K562 (cell line): Measurements from ENCODE around the gene MYO9A. TPM values are rescaled to one million over a fixed set of nuclear protein-coding genes. Genes with fewer than 3 reads are reported as not detected.

Experiments used
- DACH1 ChIP-seq: fragments of 450-650 bp; IDR thresholded peaks from 2 replicates; pipeline ENCODE4 v1.6.1; 2018; ENCODE audit not compliant: partially characterized antibody
- E2F6 ChIP-seq, 2 experiments: IDR thresholded peaks; 2 replicates each; pipeline ENCODE4 v1.6.1; 2011; ENCODE audit warnings: borderline replicate concordance in 1 of 2, control low read depth in 1 of 2, low read depth in 1 of 2, low read length in 1 of 2, mild to moderate bottlenecking in 1 of 2, mixed read lengths in 1 of 2, moderate library complexity in 1 of 2; ENCODE audit not compliant: insufficient read depth in 1 of 2, insufficient read length in 1 of 2, poor library complexity in 1 of 2, severe bottlenecking in 1 of 2; ENCODE audit errors: extremely low read depth in 1 of 2
- EGR1 ChIP-seq: fragments of 450-650 bp; conservative IDR thresholded peaks from 2 replicates; pipeline ENCODE4 v1.6.1; 2017; ENCODE audit warnings: mild to moderate bottlenecking
- HNRNPL ChIP-seq: fragments of 200-400 bp; formaldehyde crosslinking; IDR thresholded peaks from 2 replicates; pipeline ENCODE4 v1.6.1; 2017; ENCODE audit warnings: low read depth, mild to moderate bottlenecking, low read length
- IRF1 ChIP-seq: sonication (generic); formaldehyde crosslinking; IDR thresholded peaks from 2 replicates; pipeline ENCODE4 v1.8.0; 2022; ENCODE audit warnings: missing genetic modification reagents, mild to moderate bottlenecking, borderline replicate concordance
- LCOR ChIP-seq: sonication (generic); formaldehyde crosslinking; IDR thresholded peaks from 2 replicates; pipeline ENCODE4 v1.8.0; 2022; ENCODE audit warnings: mild to moderate bottlenecking, missing genetic modification reagents
- MED1 ChIP-seq: sonication (generic); formaldehyde crosslinking; IDR thresholded peaks from 2 replicates; pipeline ENCODE4 v1.8.1; 2023; ENCODE audit warnings: missing genetic modification reagents, borderline replicate concordance
- NCOA6 ChIP-seq: fragments of 450-650 bp; IDR thresholded peaks from 2 replicates; pipeline ENCODE4 v1.6.1; 2017; ENCODE audit warnings: mild to moderate bottlenecking
- PCBP1 ChIP-seq: fragments of 200-400 bp; formaldehyde crosslinking; IDR thresholded peaks from 2 replicates; pipeline ENCODE4 v1.6.1; 2018; ENCODE audit warnings: mild to moderate bottlenecking, low read depth, low read length; ENCODE audit not compliant: poor library complexity, severe bottlenecking
- PHF20 ChIP-seq: fragments of 450-650 bp; IDR thresholded peaks from 2 replicates; pipeline ENCODE4 v1.6.1; 2018; ENCODE audit not compliant: partially characterized antibody
- RBM22 ChIP-seq: fragments of 200-400 bp; formaldehyde crosslinking; IDR thresholded peaks from 2 replicates; pipeline ENCODE4 v1.6.1; 2018; ENCODE audit warnings: low read length, low read depth; ENCODE audit not compliant: poor library complexity, severe bottlenecking
- SP2 ChIP-seq: IDR thresholded peaks from 2 replicates; pipeline ENCODE4 v1.6.1; 2011; ENCODE audit warnings: mild to moderate bottlenecking, low read depth, low read length, moderate library complexity; ENCODE audit not compliant: poor library complexity, severe bottlenecking; ENCODE audit errors: extremely low read depth
- TCF7 ChIP-seq: sonication (generic); IDR thresholded peaks from 2 replicates; pipeline ENCODE4 v1.6.1; 2016; ENCODE audit warnings: antibody characterized with exemption, borderline replicate concordance
- XRCC5 ChIP-seq: fragments of 200-400 bp; formaldehyde crosslinking; IDR thresholded peaks from 2 replicates; pipeline ENCODE4 v1.6.1; 2017; ENCODE audit warnings: low read depth, mild to moderate bottlenecking, low read length
- ZBTB26 ChIP-seq: fragments of 450-650 bp; formaldehyde crosslinking; IDR thresholded peaks from 2 replicates; pipeline ENCODE4 v1.4.0; 2022; ENCODE audit warnings: missing genetic modification characterization
- ZBTB33 ChIP-seq: sonication (generic); formaldehyde crosslinking; IDR thresholded peaks from 2 replicates; pipeline ENCODE4 v1.8.1; 2023; ENCODE audit warnings: mild to moderate bottlenecking, missing genetic modification reagents
- ZHX1 ChIP-seq: fragments of 150-350 bp; conservative IDR thresholded peaks from 2 replicates; pipeline ENCODE4 v1.6.1; 2014; ENCODE audit warnings: low read length
- ZNF444 ChIP-seq: fragments of 250-450 bp; sonication (Bioruptor Pico); IDR thresholded peaks from 2 replicates; pipeline ENCODE4 v1.4.0; 2020; ENCODE audit warnings: mild to moderate bottlenecking, moderate library complexity
- ZNF717 ChIP-seq: fragments of 250-450 bp; sonication (Bioruptor Pico); IDR thresholded peaks from 2 replicates; pipeline ENCODE4 v1.5.0; 2021
- polyA plus RNA-seq, 8 experiments: library from polyadenylated mRNA; depleted of rRNA in 4 of 8; stranded (reverse) in 5 of 8; unstranded in 3 of 8; fragments of >200 nt; fragmentation: Nextera tagmentation in 2 of 8; fragmentation: Illumina TruSeq in 1 of 8; extraction: Ambion mirVana in 2 of 8; extraction: Trizol in 1 of 8; gene quantifications; 2 replicates each; pipeline versions ENCODE4 v1.2.1 to v1.2.3, GENCODE V29; 2011 to 2014; ENCODE audit warnings: inconsistent platforms in 1 of 8, missing spikeins in 1 of 8
- total RNA-seq, 7 experiments: library from RNA; depleted of rRNA in 6 of 7; stranded (reverse); fragments of >200 nt in 6 of 7; fragmentation: Illumina TruSeq in 2 of 7; extraction: Trizol in 2 of 7; gene quantifications; 2 replicates each; pipeline versions ENCODE4 v1.2.1 to v1.2.3, GENCODE V29; 2011 to 2021; ENCODE audit warnings: low replicate concordance in 1 of 7

Gene MYO9A
- total and polyA plus RNA-seq, 9 of the 15 experiments (the other 6 are each of a cell fraction or from before 2014, with no cell fraction given) = 1.9 to 15.4 (median 5.8) TPM

GRCh38 chr15:72117486-72118016 is 399 bp downstream of the MYO9A start (continued):
- no peak for TF ChIP-seq ZBTB26
- TF ChIP-seq ZHX1 = no peak
- no peak for TF ChIP-seq PCBP1
- TF ChIP-seq LCOR (CRISPR knock-in tag) = no peak
- no peak for TF ChIP-seq MED1 (CRISPR knock-in tag)
- no peak for TF ChIP-seq RBM22
- TF ChIP-seq DACH1 = no peak
- no peak for TF ChIP-seq TCF7
- no peak for TF ChIP-seq ZNF444 (CRISPR knock-in tag)
- TF ChIP-seq XRCC5 = no peak
- peak; percentile 27 for TF ChIP-seq PHF20
- no peak for TF ChIP-seq ZNF717 (CRISPR knock-in tag)
- no peak for TF ChIP-seq IRF1 (CRISPR knock-in tag)
- no peak for TF ChIP-seq ZBTB33 (CRISPR knock-in tag)
- no peak for TF ChIP-seq SP2
- no peak for TF ChIP-seq HNRNPL
- TF ChIP-seq E2F6 (IDR thresholded peaks at IDR 0.05; ENCODE audit: borderline replicate concordance in 1 of 2, extremely low read depth in 1 of 2, insufficient read depth in 1 of 2, insufficient read length in 1 of 2, low read depth in 1 of 2, low read length in 1 of 2, poor library complexity in 1 of 2, severe bottlenecking in 1 of 2) = peak; percentile 36 to 66
- no peak for TF ChIP-seq NCOA6
- no peak for TF ChIP-seq EGR1
